ENCODE data around the gene GLI1. TPM values are rescaled to one million over a fixed set of nuclear protein-coding genes. Genes with fewer than 3 reads are reported as not detected.

Gene GLI1
- total and polyA plus RNA-seq, 10 donors = 0.46 to 3.6 (median 1.0) TPM

DNA sequence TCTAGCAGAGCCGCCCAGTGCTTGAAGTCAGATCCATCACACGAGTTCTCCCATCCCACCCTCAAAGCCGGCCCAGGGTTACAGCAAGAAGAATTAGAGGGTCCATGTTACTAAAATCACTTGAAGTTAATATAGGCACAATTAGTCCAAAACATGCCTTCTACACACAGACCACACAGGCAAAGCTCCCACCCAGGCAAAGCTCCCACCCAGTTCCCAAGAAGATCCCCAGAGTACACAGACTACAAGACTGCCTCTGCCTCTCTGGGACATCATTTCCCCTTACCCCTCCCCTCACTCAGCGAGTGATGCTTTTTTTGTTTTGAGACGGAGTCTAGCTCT is 3.3 kb downstream of the GLI1 start:
- intact Hi-C loops (cut with DNase I; ENCODE audit: low total_unique reads) = no loop called here
- Histone ChIP-seq H3K27me3 (replicated peaks in 1 of 7) (peaks cover 0 to 29% (median 13%) of the 10 kb centered on the region in 7 donors), H3K27ac (peak overlapping the region in 3 of 8 donors; percentile 68 to 78 (median 77)), H3K4me3 (peak overlapping the region in 5 of 8 donors; percentile 55 to 91 (median 68)), H3K36me3 (peaks cover 0 to 18% (median 0%) of the 10 kb centered on the region in 6 donors), H3K9me3 (no peaks in the 10 kb centered on the region), H3K4me1 (peaks cover 31 to 53% (median 43%) of the 10 kb centered on the region in 6 donors)
- TF ChIP-seq POLR2AphosphoS5 (IDR thresholded peaks at IDR 0.05) = no peak
- TF ChIP-seq, protein P1, sequence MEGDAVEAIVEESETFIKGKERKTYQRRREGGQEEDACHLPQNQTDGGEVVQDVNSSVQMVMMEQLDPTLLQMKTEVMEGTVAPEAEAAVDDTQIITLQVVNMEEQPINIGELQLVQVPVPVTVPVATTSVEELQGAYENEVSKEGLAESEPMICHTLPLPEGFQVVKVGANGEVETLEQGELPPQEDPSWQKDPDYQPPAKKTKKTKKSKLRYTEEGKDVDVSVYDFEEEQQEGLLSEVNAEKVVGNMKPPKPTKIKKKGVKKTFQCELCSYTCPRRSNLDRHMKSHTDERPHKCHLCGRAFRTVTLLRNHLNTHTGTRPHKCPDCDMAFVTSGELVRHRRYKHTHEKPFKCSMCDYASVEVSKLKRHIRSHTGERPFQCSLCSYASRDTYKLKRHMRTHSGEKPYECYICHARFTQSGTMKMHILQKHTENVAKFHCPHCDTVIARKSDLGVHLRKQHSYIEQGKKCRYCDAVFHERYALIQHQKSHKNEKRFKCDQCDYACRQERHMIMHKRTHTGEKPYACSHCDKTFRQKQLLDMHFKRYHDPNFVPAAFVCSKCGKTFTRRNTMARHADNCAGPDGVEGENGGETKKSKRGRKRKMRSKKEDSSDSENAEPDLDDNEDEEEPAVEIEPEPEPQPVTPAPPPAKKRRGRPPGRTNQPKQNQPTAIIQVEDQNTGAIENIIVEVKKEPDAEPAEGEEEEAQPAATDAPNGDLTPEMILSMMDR (IDR thresholded peaks at IDR 0.05 in 8 of 11, conservative IDR thresholded peaks at IDR 0.05 in 3 of 11) = peak in 3 of 11 experiments; percentile 38 to 65 (median 52)
- no peak for DNase-seq
- 19 to 37% (median 30%) methylated on average over 4 to 5 of the region's 5 CpGs for WGBS, 5 donors

DNA sequence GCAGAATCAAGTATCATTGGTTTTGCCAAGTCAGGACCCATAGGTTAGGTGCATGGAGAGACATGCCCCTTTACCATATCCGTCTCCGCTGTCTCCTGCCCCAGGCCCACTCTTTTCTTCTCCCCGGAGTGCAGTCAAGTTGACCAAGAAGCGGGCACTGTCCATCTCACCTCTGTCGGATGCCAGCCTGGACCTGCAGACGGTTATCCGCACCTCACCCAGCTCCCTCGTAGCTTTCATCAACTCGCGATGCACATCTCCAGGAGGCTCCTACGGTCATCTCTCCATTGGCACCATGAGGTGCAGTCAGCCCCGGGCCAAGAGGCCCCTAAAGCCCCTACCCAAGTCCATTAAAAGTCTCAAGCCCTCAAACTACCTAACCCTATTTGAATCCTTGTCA is 5.0 kb downstream of the GLI1 start:
- 92 to 97% (median 95%) methylated on average over 12 of the region's 12 CpGs for WGBS, 5 donors
- intact Hi-C loops (cut with DNase I; ENCODE audit: low total_unique reads) = no loop called here

DNA sequence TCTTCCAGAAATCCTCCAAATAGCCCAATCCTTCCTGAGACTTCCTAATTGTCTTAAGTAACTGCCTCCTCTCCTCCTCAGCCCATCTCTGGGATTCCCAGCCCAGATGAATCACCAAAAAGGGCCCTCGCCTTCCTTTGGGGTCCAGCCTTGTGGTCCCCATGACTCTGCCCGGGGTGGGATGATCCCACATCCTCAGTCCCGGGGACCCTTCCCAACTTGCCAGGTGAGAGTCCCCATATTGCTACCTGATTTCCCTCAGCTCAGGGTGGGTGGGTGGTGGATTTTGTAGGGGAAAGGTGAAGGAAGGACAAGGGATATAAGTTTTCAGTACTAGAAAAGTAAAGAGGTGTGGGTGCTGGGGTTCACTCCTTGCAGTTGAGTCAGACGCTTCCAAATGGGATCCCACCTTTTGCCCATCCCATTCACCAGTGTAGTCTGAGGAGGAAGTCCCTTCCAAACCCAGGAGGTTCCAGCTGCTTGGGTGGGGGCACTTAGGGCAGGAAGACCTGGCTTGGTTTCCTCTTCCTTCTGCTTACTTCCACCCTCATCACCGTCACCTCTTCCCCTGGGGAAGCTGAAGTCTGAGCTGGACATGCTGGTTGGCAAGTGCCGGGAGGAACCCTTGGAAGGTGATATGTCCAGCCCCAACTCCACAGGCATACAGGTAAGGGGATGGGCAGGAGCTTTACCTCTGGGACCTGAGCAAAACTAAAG is 5.6 kb downstream of the GLI1 start:
- TF ChIP-seq POLR2AphosphoS5 (IDR thresholded peaks at IDR 0.05) (no peak), POLR2A (IDR thresholded peaks at IDR 0.05) (no peak)
- TF ChIP-seq, protein P1 (IDR thresholded peaks at IDR 0.05 in 8 of 11, conservative IDR thresholded peaks at IDR 0.05 in 3 of 11) = no peak
- no peak overlapping the region for H3K4me3 ChIP-seq
- 70 to 79% (median 72%) methylated on average over 6 of the region's 6 CpGs for WGBS, 5 donors

More for the DNA sequence above, 5.0 kb downstream of the GLI1 start:
- peaks cover 24 to 49% (median 35%) of the 10 kb centered on the region in 6 donors for H3K4me1 ChIP-seq
- H3K27ac ChIP-seq = no peak overlapping the region
- no peaks in the 10 kb centered on the region for H3K9me3 ChIP-seq
- TF ChIP-seq, protein P1 (IDR thresholded peaks at IDR 0.05 in 8 of 11, conservative IDR thresholded peaks at IDR 0.05 in 3 of 11) = no peak
- DNase-seq = peak; percentile 66
- H3K36me3 ChIP-seq = peaks cover 0 to 35% (median 11%) of the 10 kb centered on the region in 6 donors
- H3K4me3 ChIP-seq = no peak overlapping the region
- H3K27me3 ChIP-seq (replicated peaks in 1 of 7) = peaks cover 0 to 29% (median 13%) of the 10 kb centered on the region in 7 donors

DNA sequence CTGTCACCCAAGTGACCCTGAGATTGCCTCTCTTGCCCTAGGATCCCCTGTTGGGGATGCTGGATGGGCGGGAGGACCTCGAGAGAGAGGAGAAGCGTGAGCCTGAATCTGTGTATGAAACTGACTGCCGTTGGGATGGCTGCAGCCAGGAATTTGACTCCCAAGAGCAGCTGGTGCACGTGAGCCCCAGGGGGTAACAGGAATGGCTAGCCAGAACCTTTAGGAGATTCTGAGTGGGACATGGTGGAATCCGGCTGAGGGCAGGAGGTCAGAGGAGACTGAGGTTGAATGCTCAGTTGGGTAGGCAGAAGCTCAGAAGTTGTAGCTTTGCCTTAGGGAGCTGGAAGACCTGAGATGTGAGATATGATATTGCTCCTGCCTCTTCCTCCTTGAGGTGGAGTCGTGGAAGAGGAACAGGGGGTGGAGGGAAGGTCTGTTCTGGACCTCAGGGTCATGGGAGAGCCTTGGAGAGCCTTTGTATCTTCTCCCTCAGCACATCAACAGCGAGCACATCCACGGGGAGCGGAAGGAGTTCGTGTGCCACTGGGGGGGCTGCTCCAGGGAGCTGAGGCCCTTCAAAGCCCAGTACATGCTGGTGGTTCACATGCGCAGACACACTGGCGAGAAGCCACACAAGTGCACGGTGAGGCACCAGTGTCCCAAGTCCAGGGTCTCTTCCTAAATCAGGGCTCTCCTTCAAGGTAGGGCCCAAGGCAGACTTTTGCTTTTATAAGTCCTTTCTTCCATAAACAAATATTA is 6.3 kb downstream of the GLI1 start:
- no peak overlapping the region for H3K27ac ChIP-seq
- peaks cover 0 to 48% (median 25%) of the 10 kb centered on the region in 6 donors for H3K36me3 ChIP-seq
- peak; percentile 76 for DNase-seq
- no peak overlapping the region for H3K4me3 ChIP-seq
- WGBS, 5 donors = 75 to 78% (median 77%) methylated on average over 14 of the region's 14 CpGs
- TF ChIP-seq POLR2AphosphoS5 (IDR thresholded peaks at IDR 0.05) (peak; percentile 28 to 40 (median 37)), POLR2A (IDR thresholded peaks at IDR 0.05) (no peak)
- H3K4me1 ChIP-seq = peaks cover 14 to 49% (median 28%) of the 10 kb centered on the region in 6 donors
- no peaks in the 10 kb centered on the region for H3K9me3 ChIP-seq
- intact Hi-C loops (cut with DNase I; ENCODE audit: low total_unique reads) = no loop called here
- peaks cover 0 to 16% (median 10%) of the 10 kb centered on the region in 7 donors for H3K27me3 ChIP-seq (replicated peaks in 1 of 7)

More for the DNA sequence above, 5.6 kb downstream of the GLI1 start:
- peaks cover 0 to 23% (median 13%) of the 10 kb centered on the region in 7 donors for H3K27me3 ChIP-seq (replicated peaks in 1 of 7)
- H3K36me3 ChIP-seq = peaks cover 0 to 41% (median 18%) of the 10 kb centered on the region in 6 donors
- intact Hi-C loops (cut with DNase I; ENCODE audit: low total_unique reads) = no loop called here
- DNase-seq = peak; percentile 58
- no peaks in the 10 kb centered on the region for H3K9me3 ChIP-seq
- peaks cover 20 to 49% (median 32%) of the 10 kb centered on the region in 6 donors for H3K4me1 ChIP-seq
- H3K27ac ChIP-seq = no peak overlapping the region
